Osteocyte (in vitro differentiated cells): ENCODE data around the gene ACTR5. TPM values are rescaled to one million over a fixed set of nuclear protein-coding genes. Genes with fewer than 3 reads are reported as not detected.

Experiments
- DNase-seq: peaks from one replicate; pipeline ENCODE4 v3.0.0; 2021; ENCODE audit warnings: mixed read lengths; ENCODE audit not compliant: unreplicated experiment; ENCODE audit errors: extremely low spot score
- H3K27ac Mint-ChIP-seq: one replicate; pipeline ENCODE4 v1.8.0; 2021; ENCODE audit warnings: mild to moderate bottlenecking, mixed read lengths; ENCODE audit not compliant: unreplicated experiment
- H3K27me3 Mint-ChIP-seq: one replicate; pipeline ENCODE4 v1.8.0; 2021; ENCODE audit warnings: mixed read lengths; ENCODE audit not compliant: unreplicated experiment
- H3K36me3 Mint-ChIP-seq: one replicate; pipeline ENCODE4 v1.8.0; 2021; ENCODE audit warnings: mixed read lengths; ENCODE audit not compliant: unreplicated experiment
- H3K4me1 Mint-ChIP-seq: one replicate; pipeline ENCODE4 v1.8.0; 2021; ENCODE audit warnings: mixed read lengths; ENCODE audit not compliant: unreplicated experiment
- H3K4me3 Mint-ChIP-seq: one replicate; pipeline ENCODE4 v1.8.0; 2021; ENCODE audit warnings: mild to moderate bottlenecking, moderate library complexity, mixed read lengths; ENCODE audit not compliant: unreplicated experiment
- H3K9me3 Mint-ChIP-seq: one replicate; pipeline ENCODE4 v1.8.0; 2021; ENCODE audit warnings: mixed read lengths; ENCODE audit not compliant: unreplicated experiment
- total RNA-seq: library from RNA; stranded (reverse); gene quantifications from 2 replicates; pipeline ENCODE4 v1.2.1, GENCODE V29; 2021
- TF ChIP-seq, protein P1 (sequence below): fragments of 200-600 bp; sonication (generic); IDR thresholded peaks from 2 replicates; pipeline ENCODE4 v1.5.0; 2021; ENCODE audit warnings: antibody characterized with exemption, mild to moderate bottlenecking, moderate library complexity

ACTR5 gene
- total RNA-seq, 1 donor from 2014 or later, result 5.8 TPM

DNA sequence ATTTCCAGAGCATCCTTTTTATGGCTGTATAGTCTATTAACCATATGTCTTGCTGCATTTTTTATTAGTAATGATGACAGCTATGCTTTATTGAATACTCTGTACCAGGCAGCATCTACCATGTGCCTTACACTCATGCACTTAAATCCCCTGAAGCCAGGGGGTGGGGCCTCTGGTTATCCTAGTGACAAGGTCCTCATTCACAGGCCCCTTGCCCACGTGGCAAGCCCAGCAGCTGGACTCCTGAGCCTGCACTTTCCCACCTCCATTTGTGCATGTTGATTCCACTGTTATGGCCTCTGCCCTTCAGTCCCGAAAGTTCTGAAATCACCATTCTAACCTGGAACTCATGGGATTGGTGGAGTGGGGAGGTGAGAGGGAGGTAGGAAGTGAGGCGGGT lies 22.3 kb downstream of the ACTR5 start:
- Mint-ChIP-seq H3K27me3 (no peaks in the 10 kb centered on the region), H3K4me3 (no peak overlapping the region), H3K9me3 (peaks cover 11% of the 10 kb centered on the region), H3K4me1 (peaks cover 4% of the 10 kb centered on the region), H3K36me3 (peaks cover 57% of the 10 kb centered on the region), H3K27ac (no peak overlapping the region)
- TF ChIP-seq, protein P1, sequence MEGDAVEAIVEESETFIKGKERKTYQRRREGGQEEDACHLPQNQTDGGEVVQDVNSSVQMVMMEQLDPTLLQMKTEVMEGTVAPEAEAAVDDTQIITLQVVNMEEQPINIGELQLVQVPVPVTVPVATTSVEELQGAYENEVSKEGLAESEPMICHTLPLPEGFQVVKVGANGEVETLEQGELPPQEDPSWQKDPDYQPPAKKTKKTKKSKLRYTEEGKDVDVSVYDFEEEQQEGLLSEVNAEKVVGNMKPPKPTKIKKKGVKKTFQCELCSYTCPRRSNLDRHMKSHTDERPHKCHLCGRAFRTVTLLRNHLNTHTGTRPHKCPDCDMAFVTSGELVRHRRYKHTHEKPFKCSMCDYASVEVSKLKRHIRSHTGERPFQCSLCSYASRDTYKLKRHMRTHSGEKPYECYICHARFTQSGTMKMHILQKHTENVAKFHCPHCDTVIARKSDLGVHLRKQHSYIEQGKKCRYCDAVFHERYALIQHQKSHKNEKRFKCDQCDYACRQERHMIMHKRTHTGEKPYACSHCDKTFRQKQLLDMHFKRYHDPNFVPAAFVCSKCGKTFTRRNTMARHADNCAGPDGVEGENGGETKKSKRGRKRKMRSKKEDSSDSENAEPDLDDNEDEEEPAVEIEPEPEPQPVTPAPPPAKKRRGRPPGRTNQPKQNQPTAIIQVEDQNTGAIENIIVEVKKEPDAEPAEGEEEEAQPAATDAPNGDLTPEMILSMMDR, result no peak
- DNase-seq, result no peak

DNA sequence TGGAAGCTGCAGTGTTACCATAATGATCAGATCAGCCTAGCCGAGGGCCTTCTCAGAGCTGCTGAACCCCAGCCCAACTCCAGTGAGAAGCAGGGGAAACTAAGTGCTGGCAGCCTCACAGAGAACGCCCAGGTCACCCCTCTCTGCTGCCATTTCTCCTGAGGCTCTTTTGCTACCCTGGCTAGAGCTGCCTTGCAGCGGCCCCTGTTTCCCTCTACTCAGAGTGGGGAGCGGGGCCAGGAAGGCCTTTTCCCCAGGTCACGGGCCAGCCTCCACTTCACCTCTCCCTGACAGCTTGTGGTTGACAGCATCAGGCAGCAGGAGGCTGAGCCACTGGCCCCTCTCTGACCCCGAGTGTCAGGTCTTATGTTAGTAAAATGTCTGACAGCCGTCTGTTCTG lies 22.7 kb downstream of the ACTR5 start:
- Mint-ChIP-seq H3K36me3 (peaks cover 54% of the 10 kb centered on the region), H3K27ac (no peak overlapping the region), H3K9me3 (peaks cover 11% of the 10 kb centered on the region)

DNA sequence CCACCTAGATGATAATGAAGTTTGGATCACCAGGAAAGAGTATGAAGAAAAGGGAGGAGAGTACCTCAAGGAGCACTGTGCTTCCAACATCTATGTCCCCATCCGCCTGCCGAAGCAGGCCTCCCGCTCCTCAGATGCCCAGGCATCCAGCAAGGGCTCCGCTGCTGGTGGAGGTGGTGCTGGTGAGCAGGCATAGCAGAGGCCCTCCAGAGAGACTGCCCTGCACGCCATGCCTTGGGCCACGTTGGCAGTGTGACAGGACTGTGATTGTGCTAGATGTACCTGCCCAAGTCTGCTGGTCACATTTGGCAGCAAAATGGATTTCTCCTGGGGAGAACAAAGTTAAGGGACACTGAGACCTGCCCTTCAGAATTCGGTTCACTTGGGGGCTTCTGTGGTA lies 23.4 kb downstream of the ACTR5 start:
- no peaks in the 10 kb centered on the region for H3K27me3 Mint-ChIP-seq
- no peaks in the 10 kb centered on the region for H3K4me1 Mint-ChIP-seq
- no peak overlapping the region for H3K4me3 Mint-ChIP-seq
- peaks cover 11% of the 10 kb centered on the region for H3K9me3 Mint-ChIP-seq
- H3K36me3 Mint-ChIP-seq, result peaks cover 52% of the 10 kb centered on the region
- DNase-seq, result no peak
- H3K27ac Mint-ChIP-seq, result no peak overlapping the region
- TF ChIP-seq, protein P1, result no peak

More for the DNA sequence above, 22.7 kb downstream of the ACTR5 start:
- H3K27me3 Mint-ChIP-seq, result no peaks in the 10 kb centered on the region
- peaks cover under 1% of the 10 kb centered on the region for H3K4me1 Mint-ChIP-seq
- no peak for DNase-seq
- TF ChIP-seq, protein P1, result no peak
- H3K4me3 Mint-ChIP-seq, result no peak overlapping the region

DNA sequence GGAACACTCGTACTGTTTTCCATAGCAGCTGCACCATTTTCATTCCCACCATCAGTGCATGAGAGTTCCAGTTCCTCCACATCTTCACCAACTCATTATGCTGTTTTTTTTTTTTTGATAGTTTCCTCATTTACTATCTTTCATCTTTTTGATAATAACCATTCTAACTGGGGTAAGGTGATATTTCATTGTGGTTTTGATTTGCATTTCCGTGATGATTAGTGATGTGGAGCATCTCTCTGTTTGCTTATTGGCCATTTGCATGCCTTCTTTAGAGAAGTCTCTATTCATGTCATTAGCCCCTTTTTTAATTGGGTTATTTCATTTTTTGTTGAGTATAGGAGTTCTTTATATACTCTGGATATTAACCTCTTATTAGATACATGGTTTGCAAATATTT lies 25.9 kb downstream of the ACTR5 start:
- H3K36me3 Mint-ChIP-seq, result peaks cover 41% of the 10 kb centered on the region
- no peaks in the 10 kb centered on the region for H3K27me3 Mint-ChIP-seq
- peaks cover 11% of the 10 kb centered on the region for H3K9me3 Mint-ChIP-seq
- TF ChIP-seq, protein P1, result no peak
- no peak overlapping the region for H3K4me3 Mint-ChIP-seq
- DNase-seq, result no peak
- H3K27ac Mint-ChIP-seq, result no peak overlapping the region
- H3K4me1 Mint-ChIP-seq, result no peaks in the 10 kb centered on the region

DNA sequence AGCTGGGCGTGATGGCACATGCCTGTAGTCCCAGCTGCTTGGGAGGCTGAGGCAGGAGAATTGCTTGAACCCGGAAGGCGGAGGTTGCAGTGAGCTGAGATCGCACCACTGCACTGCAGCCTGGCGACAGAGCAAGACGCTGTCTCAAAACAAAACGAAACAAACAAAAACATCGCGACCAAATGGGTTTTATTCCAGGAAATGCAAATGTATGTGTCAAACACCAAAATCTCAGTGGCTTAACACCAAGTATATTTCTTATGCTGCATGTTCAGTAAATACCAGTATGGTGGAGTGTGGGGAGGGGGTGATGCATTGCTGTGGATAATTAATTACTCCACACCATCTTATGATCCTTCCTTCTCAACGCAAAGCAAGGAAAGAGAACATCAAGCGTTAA lies 28.1 kb downstream of the ACTR5 start:
- no peak for DNase-seq
- H3K27ac Mint-ChIP-seq, result no peak overlapping the region
- TF ChIP-seq, protein P1, result no peak
- peaks cover 11% of the 10 kb centered on the region for H3K9me3 Mint-ChIP-seq
- peaks cover 39% of the 10 kb centered on the region for H3K36me3 Mint-ChIP-seq
- H3K27me3 Mint-ChIP-seq, result no peaks in the 10 kb centered on the region
- H3K4me1 Mint-ChIP-seq, result peaks cover 6% of the 10 kb centered on the region
- no peak overlapping the region for H3K4me3 Mint-ChIP-seq
